ENCODE data around the gene COL5A1. TPM values are rescaled to one million over a fixed set of nuclear protein-coding genes. Genes with fewer than 3 reads are reported as not detected.

Gene COL5A1
- total and polyA plus RNA-seq, 2 experiments from 2014 or later, result 2.5 to 13.1 TPM

- ATAC-seq (no peak), DNase-seq (ENCODE audit: low spot score) (no peak)
- Histone ChIP-seq H3K9me2 (ENCODE audit: insufficient read depth) (no peaks in the 10 kb centered on the region), H3K4me2 (no peak overlapping the region), H3K4me1 (ENCODE audit: insufficient read depth) (no peaks in the 10 kb centered on the region), H3K27me3 (ENCODE audit: insufficient read depth) (no peaks in the 10 kb centered on the region), H3K27ac (ENCODE audit: low read depth) (no peak overlapping the region), H2AFZ (no peak overlapping the region), H3K36me3 (ENCODE audit: insufficient read depth) (no peaks in the 10 kb centered on the region), H3F3A (replicated peaks; ENCODE audit: low read depth) (no peaks in the 10 kb centered on the region), H3K4me3 (no peak overlapping the region), H4K20me1 (replicated peaks; ENCODE audit: insufficient read depth) (no peaks in the 10 kb centered on the region), H3K79me2 (replicated peaks; ENCODE audit: insufficient read depth) (no peaks in the 10 kb centered on the region)
- Mint-ChIP-seq H3K27ac (no peak overlapping the region), H3K4me1 (no peaks in the 10 kb centered on the region), H3K36me3 (ENCODE audit: low read depth) (no peaks in the 10 kb centered on the region; the same call in 1 of the 3 replicates), H3K4me3 (no peak overlapping the region), H3K9me3 (no peaks in the 10 kb centered on the region; the same call in 1 of the 3 replicates), H3K27me3 (ENCODE audit: insufficient read depth, low read depth, poor library complexity) (peaks cover 4% of the 10 kb centered on the region)
- TF ChIP-seq STAT1 (IDR thresholded peaks at IDR 0.05; ENCODE audit: unreplicated experiment), result no peak
- TF ChIP-seq CREB1 (CRISPR knock-in tag; IDR thresholded peaks at IDR 0.05; ENCODE audit: low read depth), result no peak
- TF ChIP-seq ZNF114 (CRISPR knock-in tag; IDR thresholded peaks at IDR 0.05), result no peak
- TF ChIP-seq ETS1 (IDR thresholded peaks at IDR 0.05), result no peak
- TF ChIP-seq ZNF331 (CRISPR knock-in tag; IDR thresholded peaks at IDR 0.05; ENCODE audit: low read depth), result no peak
- no peak for TF ChIP-seq ZNF462 (CRISPR knock-in tag; IDR thresholded peaks at IDR 0.05)
- no peak for TF ChIP-seq POLR2AphosphoS5 (IDR thresholded peaks at IDR 0.05; ENCODE audit: low read depth)
- TF ChIP-seq CTCF (conservative IDR thresholded peaks at IDR 0.05; ENCODE audit: low read depth in 2 of 2), result no peak
- no peak for TF ChIP-seq NANOG (IDR thresholded peaks at IDR 0.05; ENCODE audit: borderline replicate concordance)
- no peak for TF ChIP-seq JUNB (IDR thresholded peaks at IDR 0.05; ENCODE audit: unreplicated experiment)
These were observed 205.1 kb downstream of the COL5A1 start for GRCh38 chr9:134846699-134847098.

All from GM23338 (cell line).